AG08395 (cell line): ENCODE results near the gene ARHGAP35.

ENCODE experiments used
- DNase-seq: peaks from one replicate; pipeline ENCODE4 v3.0.0; 2012; ENCODE audit warnings: mixed read lengths, low spot score

ARHGAP35 gene

DNA sequence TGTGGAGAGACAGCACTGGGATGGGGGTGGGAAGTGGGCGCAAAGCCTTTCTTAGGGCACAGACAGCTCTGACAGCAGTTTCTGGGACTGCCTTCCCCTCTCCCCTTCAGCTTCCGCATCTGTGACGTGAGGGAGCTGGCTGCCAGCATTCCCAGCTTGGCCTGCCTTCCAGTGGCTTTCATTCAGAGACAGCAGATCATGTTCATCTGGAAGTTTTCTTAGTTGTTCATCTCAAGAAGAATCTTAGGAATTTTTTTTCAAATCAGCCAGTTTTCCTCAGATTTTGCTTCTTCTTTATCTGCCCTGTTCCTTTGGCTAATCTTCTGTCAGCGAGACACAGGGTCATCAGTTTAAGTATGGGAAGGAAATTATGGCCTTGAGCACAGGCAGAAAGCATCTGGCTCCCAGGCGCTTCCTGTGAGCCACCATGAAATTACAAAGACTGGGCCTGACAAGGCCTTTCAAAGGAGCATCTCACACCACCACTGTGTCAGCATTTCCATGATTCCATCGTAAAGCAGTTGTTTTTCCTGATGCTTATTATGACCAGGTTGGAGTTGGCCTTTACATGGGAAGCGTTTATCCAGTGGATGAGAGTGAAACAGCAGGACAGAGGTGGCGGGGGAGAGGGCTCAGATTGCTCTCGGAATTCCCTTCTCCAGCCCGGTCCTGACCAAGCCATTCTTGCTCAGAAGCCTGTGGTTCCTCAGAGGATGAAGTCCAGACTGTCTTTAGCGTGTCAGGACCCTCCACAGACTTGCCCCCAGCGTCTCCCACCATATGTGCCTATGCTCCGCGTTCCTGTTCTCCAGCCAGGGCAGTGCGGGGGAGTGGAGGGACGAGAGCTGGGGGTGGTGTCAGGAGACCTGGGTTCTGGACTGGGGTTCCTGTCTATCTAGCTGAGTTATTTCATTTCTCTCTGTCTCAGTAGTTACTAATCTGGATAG lies 43.6 kb downstream of the ARHGAP35 start:
- peak; percentile 81 for DNase-seq

DNA sequence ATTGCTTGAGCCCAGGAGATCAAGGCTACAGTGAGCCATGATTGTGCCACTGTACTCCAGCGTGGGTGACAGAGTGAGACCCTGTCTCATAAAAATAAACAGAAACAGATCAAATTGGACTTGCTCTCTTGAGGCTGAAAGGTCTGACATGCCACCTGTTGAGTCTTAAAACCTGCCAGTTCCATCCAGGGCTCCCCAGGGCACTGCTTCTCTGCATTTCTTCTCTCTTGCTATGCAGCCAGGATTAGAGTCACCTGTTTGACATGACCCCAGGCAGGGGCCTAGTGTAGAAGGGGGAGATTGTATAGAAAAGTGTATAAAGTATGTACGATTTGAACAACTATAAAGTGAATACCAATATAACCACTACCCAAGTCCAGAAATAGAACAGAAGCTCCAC lies 45.4 kb downstream of the ARHGAP35 start:
- no peak for DNase-seq

DNA sequence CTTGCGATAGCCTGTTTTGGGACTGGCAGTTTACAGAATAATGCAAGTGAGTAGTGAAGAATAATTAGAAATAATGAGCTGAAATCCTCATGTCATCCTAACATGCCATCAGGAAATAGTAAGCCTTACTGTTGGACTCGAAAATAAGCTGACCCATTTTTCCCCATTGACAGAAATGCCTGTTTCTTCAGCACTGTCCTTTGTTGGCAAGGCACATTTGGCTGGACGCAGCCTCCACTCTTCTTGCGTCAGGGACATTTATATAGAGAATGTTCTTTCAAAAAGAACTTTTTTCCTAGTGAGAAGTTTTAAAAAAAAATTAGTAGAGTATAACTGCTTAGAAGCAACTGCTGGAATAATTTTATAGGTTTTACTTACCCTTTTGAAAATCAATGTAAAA lies 47.1 kb downstream of the ARHGAP35 start:
- DNase-seq, result no peak

DNA sequence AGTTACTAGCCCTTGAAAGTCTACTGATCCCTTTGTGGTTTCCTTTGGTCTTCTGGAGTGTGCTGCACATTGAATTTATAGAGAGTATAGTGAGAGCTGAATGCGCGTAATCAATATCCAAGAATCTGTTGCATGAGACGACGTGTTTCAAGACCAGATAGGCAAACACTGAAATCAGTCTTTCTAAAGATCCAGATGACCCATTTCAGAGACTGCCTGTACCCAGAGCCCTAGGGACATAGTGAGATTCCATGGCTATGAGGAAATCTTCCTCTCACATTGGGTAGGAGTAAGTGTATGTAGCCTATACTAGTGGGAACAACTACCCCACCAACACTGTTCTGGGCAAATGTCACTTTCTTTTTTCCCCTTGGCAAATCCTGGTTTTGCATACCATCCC lies 48.6 kb downstream of the ARHGAP35 start:
- DNase-seq, result no peak
